ENCODE measurements around the gene DBH.
"Not testable (repeated sequence)": the region's sequence is repeated elsewhere in the genome, so short reads cannot be mapped to it uniquely, and the experiment has no call there.

The DBH gene

GRCh38 chr9:133666845-133667244 lies 30.7 kb downstream of the DBH start:
- no peak for DNase-seq (ENCODE audit: low spot score)

GRCh38 chr9:133667759-133668450 lies 31.7 kb downstream of the DBH start:
- DNase-seq (ENCODE audit: low spot score) = no peak

GRCh38 chr9:133669182-133669801 lies 33.1 kb downstream of the DBH start:
- no peak for DNase-seq (ENCODE audit: low spot score)

DNA sequence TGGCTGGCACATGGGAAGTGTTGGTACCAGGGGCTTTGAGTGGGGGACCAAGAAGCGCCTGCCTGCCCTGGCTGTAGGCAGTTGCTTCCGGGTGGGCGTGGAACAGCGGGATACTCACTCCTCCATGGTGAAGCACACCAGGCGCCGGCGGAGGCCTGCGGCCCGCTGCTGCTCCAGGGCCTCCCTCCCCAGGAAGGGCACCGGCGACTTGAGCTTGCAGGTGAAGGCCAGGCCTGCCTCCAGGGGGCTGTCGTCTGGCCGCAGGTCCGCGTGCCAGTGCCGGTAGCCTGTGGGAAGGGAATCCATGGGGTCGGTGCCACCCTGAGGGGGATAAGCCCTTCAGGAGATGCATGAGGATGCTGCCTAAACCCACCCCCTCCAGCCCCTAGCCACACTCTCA lies 34.3 kb downstream of the DBH start:
- DNase-seq (ENCODE audit: low spot score) = no peak

DNA sequence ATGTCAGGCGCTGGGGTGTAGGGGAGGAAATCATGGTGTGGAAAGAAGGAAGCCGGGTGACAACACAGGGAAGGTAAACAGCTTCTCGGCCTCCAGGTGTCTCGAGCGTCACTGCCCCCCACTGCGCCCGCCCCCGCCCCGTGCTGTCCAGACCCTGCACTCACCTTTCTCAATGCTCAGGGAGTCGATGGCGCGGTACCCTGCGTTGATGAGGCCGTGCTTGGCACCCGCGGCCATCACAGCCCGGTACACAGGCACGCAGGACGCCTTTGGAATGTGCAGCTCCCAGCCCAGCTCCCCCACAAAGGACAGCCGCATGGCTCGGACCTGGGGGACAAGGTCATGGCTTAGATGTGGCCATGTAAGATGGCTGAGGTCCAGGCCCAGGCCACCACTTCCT lies 35.2 kb downstream of the DBH start:
- no peak for DNase-seq (ENCODE audit: low spot score)

DNA sequence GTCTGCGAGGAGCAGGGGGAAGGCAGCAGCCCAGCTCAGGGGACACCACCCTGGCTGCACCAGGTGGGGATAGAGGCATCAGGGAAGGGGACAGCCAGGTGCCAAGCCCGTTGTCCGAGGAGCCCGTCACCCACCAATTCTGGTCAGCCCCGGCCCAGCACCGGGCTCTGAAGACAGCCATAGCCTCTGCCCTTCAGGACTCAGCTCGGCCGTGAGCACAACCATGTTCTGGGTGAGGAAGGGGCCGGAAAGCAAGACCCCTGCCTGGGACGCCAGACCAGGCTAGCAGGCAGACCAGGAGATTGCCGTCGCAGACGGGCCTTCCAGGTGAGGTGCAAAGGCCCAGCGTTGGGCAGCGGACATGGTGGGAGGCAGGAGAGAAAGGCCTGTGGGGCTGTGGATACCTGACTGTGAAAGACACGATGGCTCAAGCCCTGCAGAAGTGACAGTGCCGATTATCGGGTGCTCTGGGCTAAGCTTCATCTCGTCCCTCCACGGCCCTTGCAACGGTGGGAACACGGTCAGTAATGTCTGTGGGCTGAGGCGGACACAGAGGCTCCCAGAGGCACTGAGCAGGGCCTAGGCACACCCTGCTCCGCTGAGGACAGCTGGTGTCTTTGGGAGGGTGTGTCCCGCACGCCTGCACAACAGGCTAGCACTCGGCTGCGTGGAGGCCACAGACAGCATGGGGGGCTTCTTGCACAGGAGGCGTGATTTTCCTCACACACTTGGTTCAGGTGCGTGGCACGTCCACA lies 36.5 kb downstream of the DBH start:
- DNase-seq (ENCODE audit: low spot score) = no peak

DNA sequence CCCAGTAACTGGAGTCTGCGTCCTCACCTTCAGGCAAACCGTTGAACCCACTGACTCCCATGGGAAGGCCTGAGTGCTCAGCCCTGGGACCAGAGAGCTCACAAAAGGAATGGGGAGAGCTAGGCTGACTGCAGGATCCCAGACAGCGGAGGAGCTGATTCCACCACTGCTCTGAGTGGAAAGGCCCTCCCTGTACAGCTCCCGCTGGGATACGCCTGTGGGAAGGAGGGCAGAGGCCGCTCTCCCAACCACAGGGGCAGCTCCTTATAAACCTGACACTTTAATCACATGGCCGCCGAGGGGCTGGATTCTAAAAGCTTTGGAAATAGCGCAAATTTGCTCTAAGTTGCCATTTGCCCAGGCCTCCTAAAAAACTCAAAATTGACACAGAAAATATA lies 37.1 kb downstream of the DBH start:
- no peak for DNase-seq (ENCODE audit: low spot score)

GRCh38 chr9:133674091-133674490 lies 37.9 kb downstream of the DBH start:
- DNase-seq (ENCODE audit: low spot score) = no peak

- not testable (repeated sequence) for DNase-seq (ENCODE audit: low spot score)
Observed at GRCh38 chr9:133675796-133676195, 39.6 kb downstream of the DBH start.

DNA sequence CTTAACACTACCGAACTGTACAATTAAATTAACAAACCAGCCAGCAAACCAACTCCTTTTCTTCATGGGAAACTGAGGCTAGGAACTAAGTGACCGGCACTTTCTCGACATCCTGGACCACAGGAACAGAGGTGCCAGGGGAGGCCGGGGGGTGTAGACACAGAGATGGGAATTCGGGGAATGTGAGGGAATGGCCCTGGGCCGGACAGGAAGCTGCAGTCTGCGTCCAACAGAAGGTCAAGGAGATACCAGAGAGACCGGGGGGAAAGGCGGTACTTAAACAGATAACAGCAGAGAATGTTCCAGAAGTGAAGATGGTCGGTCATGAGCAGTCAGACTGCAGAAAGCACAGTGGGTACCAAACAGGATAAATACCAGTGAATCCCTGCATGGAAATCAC lies 40.3 kb downstream of the DBH start:
- no peak for DNase-seq (ENCODE audit: low spot score)

DNA sequence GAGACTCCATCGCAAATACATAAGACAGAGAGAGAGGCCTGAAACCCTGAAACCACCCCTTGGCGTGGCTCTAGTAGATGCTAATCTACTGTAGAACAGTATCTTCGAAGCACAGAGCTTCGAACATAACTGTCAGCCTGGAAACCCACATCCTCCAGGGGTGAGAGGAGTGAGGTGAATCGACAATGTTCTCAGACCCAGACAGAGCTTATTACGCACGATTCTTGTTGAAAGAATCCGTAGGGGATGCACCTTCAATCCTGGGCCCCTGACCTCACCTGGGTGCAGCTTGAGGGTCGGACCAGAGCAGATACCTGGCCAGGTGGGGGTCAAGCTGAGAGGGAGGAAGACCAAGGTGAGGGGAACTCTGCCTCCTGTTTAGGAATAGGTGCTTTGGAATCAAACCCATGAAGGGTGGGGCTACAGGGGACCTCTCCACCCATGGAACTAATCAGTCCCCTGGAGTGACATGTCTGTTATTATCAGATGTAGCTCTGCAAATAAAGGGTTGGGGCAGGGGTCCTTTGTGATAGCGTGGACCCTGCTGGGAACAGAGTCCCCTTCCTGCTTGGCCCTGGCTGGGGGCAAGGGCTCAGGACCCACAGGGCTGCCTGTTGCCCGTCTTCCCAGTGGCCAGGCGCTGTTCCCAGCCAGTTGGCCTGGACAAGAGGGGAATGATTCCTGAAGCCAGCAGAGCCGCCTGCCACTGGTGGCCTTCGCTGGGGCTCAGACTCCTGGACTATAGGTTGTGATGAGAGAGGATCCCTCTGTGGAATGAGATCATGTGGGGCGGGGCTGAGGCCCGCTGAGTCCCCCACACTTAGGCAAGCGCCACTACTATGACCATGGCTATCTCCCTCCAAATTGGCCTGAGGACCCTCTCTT lies 41.2 kb downstream of the DBH start:
- no peak for DNase-seq (ENCODE audit: low spot score)

DNA sequence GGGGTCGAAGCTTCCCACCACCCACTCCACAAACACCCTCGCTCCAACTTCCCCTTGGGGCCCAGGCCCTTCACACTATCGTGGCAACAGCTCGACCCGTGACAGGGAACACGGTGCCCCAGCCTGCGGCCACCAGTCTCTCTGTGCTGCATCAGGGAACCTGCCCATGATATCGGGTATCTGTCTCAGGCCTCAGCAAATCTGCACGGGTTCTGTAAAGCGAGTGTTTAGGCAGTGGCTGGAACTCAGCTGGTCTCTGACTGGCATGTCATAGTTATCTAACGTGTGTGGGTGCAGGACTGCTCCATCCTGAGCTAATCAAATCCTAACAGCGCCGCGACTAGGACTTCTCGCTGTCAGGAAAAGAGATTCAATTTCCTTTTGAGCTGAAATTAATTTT lies 42.9 kb downstream of the DBH start:
- DNase-seq (ENCODE audit: low spot score) = no peak

DNA sequence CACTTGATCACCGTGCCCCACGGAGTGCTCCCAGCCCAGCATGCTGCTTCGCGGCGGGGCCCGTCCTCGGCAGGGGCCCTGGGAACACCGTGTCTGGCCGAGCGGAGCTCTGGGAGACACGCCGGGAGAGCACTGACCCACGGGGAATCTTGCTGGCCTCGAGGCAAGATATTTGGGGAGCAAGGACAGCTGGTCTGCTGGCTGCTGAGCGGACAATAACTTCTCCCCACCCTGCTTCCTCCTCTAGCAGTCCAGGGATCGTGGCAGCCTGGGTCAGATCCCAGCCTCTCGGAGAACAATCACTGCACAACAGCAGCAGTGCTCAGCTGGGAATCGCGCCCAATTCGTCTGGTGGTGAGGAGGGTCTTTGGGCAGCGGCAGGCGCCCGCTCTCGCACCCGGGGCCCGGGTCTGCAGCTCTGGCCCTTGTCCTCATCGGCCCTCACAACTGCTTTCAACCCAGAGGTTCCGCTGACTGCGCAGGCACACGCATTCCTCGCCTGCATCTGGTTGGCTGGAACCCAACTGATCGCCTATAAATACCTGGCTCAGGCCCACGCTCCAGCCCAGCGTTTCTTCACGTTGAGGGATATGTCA lies 43.4 kb downstream of the DBH start:
- no peak for DNase-seq (ENCODE audit: low spot score)

DNA sequence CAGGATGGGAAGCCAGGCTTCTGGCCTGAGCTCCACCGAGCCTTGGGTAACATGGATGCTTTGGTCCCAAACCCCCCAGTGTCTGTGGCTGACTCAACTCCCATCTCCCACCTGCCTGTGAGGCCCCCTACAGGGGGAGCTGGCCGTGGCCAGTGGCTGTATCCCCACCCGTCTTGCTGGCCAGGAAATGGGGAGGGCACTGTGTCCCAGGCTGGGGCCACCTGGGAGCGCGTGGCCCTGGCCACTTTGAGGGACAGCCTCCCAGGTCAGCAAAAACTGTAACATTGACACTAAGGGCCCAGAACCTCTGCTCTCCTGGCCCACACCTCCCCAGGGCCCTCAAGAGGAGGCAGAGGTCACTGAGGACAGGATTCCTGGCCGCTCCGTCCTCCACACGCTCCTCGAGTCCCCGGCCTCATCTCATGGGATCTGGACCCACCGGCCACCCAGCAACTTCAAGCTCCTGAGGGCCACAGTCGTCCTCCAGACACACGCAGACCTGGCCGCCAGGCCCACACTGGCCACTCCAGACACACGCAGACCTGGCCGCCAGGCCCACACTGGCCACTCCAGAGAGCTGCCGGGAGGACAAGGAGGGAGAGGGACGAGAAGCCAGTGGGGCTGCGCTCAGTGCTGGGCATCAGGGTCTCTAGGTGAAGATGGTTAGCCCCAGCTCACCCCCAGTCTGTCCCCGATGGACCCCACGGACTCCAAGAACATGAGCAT lies 44.2 kb downstream of the DBH start:
- no peak for DNase-seq (ENCODE audit: low spot score)

GRCh38 chr9:133680976-133681657 lies 45.0 kb downstream of the DBH start:
- no peak for DNase-seq (ENCODE audit: low spot score)

GRCh38 chr9:133681658-133682306 lies 45.6 kb downstream of the DBH start:
- DNase-seq (ENCODE audit: low spot score) = no peak

DNA sequence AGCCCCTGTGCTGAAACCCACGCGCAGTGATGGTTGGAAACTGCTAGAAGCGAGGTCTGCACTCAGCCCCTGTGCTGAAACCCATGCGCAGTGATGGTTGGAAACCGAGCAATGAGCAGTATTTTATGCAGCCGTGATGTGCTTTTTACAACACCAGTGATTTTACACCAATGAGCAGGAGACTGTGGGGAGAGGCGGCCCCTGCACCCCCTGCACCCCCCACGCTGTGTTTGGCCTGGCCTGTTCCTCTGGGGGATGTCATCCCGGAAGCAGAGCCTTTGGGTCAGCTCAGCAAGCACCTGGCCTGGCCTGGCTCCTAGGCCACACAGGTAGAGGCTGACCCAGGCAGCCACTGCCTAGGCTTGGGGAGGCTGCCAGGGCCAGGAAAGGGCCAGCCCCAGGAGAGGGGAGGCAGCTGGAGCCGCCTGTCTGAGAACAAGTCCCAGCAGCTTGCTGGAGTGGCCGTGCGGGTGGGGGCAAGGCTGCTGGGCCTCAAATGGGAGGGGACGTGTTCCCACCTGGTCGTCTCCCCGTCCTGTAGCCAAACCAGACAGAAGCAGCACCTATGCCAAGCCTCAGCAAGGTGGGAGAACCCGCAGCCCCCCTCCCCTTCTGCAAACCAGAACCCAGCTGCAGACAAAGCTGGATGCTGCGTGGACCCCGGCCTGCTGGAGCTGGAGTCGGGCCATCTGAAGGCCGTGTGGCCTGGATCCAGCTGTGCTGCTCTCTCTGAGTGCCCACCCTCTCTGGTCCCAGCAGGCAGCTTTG lies 46.8 kb downstream of the DBH start:
- no peak for DNase-seq (ENCODE audit: low spot score)

GRCh38 chr9:133683586-133684120 lies 47.5 kb downstream of the DBH start:
- no peak for DNase-seq (ENCODE audit: low spot score)
